Parathyroid adenoma (tissue), 2 donors: ENCODE data around the gene GEMIN4.
"Not testable (repeated sequence)": the region's sequence is repeated elsewhere in the genome, so short reads cannot be mapped to it uniquely, and the experiment has no call there.

Experiments used
- H2AFZ ChIP-seq: fragments of 300-600 bp; sonication (generic); one replicate; pipeline ENCODE4 v1.7.0; 2017; ENCODE audit warnings: antibody characterized with exemption, mild to moderate bottlenecking
- H3K27ac ChIP-seq: fragments of 300-600 bp; sonication (generic); one replicate; pipeline ENCODE4 v1.7.0; 2017
- H3K27me3 ChIP-seq: fragments of 300-600 bp; sonication (generic); one replicate; pipeline ENCODE4 v1.7.0; 2017; ENCODE audit warnings: low read length; ENCODE audit not compliant: control insufficient read depth, insufficient read depth
- H3K36me3 ChIP-seq: fragments of 300-600 bp; sonication (generic); one replicate; pipeline ENCODE4 v1.7.0; 2017; ENCODE audit warnings: low read length; ENCODE audit not compliant: control insufficient read depth, insufficient read depth
- H3K4me1 ChIP-seq: fragments of 300-600 bp; sonication (generic); one replicate; pipeline ENCODE4 v1.7.0; 2017; ENCODE audit warnings: control low read depth
- H3K4me2 ChIP-seq: fragments of 300-600 bp; sonication (generic); one replicate; pipeline ENCODE4 v1.7.0; 2017; ENCODE audit warnings: low read length
- H3K4me3 ChIP-seq: fragments of 300-600 bp; sonication (generic); one replicate; pipeline ENCODE4 v1.7.0; 2017; ENCODE audit warnings: low read depth, low read length
- H3K79me2 ChIP-seq: fragments of 300-600 bp; sonication (generic); one replicate; pipeline ENCODE4 v1.7.0; 2017; ENCODE audit warnings: control low read depth
- H3K9ac ChIP-seq: fragments of 300-600 bp; sonication (generic); one replicate; pipeline ENCODE4 v1.7.0; 2017; ENCODE audit warnings: mild to moderate bottlenecking
- H3K9me3 ChIP-seq: fragments of 300-600 bp; sonication (generic); one replicate; pipeline ENCODE4 v1.7.0; 2017; ENCODE audit warnings: low read length; ENCODE audit not compliant: control insufficient read depth
- CTCF ChIP-seq: fragments of 300-600 bp; sonication (generic); IDR thresholded peaks from one replicate; pipeline ENCODE4 v1.7.0; 2017; ENCODE audit warnings: antibody characterized with exemption, mild to moderate bottlenecking
- donor health status: primary hyperparathyroidism.

Gene GEMIN4

GRCh38 chr17:773016-773415 lies 21.0 kb upstream of the GEMIN4 start:
- Histone ChIP-seq H3K27ac (no peak overlapping the region), H3K79me2 (no peaks in the 10 kb centered on the region), H3K4me2 (no peak overlapping the region), H3K27me3 (no peaks in the 10 kb centered on the region), H3K36me3 (no peaks in the 10 kb centered on the region), H3K4me1 (no peaks in the 10 kb centered on the region), H3K9me3 (no peaks in the 10 kb centered on the region), H3K4me3 (no peak overlapping the region), H2AFZ (no peak overlapping the region), H3K9ac (no peak overlapping the region)
- TF ChIP-seq CTCF: no peak

GRCh38 chr17:767076-767475 lies 15.0 kb upstream of the GEMIN4 start:
- Histone ChIP-seq H3K4me2 (no peak overlapping the region), H3K9me3 (no peaks in the 10 kb centered on the region), H3K9ac (no peak overlapping the region), H3K4me1 (no peaks in the 10 kb centered on the region), H3K79me2 (no peaks in the 10 kb centered on the region), H3K27me3 (no peaks in the 10 kb centered on the region), H3K4me3 (no peak overlapping the region), H3K27ac (no peak overlapping the region), H3K36me3 (no peaks in the 10 kb centered on the region), H2AFZ (no peak overlapping the region)
- no peak for TF ChIP-seq CTCF

GRCh38 chr17:760371-760770 lies 8.3 kb upstream of the GEMIN4 start:
- no peak overlapping the region for H3K4me3 ChIP-seq
- no peak overlapping the region for H2AFZ ChIP-seq
- H3K27me3 ChIP-seq: no peaks in the 10 kb centered on the region
- no peaks in the 10 kb centered on the region for H3K36me3 ChIP-seq
- no peaks in the 10 kb centered on the region for H3K79me2 ChIP-seq
- no peaks in the 10 kb centered on the region for H3K4me1 ChIP-seq
- H3K4me2 ChIP-seq: no peak overlapping the region
- TF ChIP-seq CTCF: no peak
- H3K9ac ChIP-seq: no peak overlapping the region
- no peaks in the 10 kb centered on the region for H3K9me3 ChIP-seq
- H3K27ac ChIP-seq: no peak overlapping the region

- H3K9ac ChIP-seq: no peak overlapping the region
- H3K9me3 ChIP-seq: no peaks in the 10 kb centered on the region
- no peak overlapping the region for H2AFZ ChIP-seq
- H3K36me3 ChIP-seq: no peaks in the 10 kb centered on the region
- no peaks in the 10 kb centered on the region for H3K79me2 ChIP-seq
- H3K4me2 ChIP-seq: no peak overlapping the region
- no peaks in the 10 kb centered on the region for H3K27me3 ChIP-seq
- no peak overlapping the region for H3K4me3 ChIP-seq
- no peak overlapping the region for H3K27ac ChIP-seq
- no peaks in the 10 kb centered on the region for H3K4me1 ChIP-seq
- TF ChIP-seq CTCF: no peak
Observed at GRCh38 chr17:759964-760363, 7.9 kb upstream of the GEMIN4 start.

- H3K36me3 ChIP-seq, H3K27ac ChIP-seq, H3K79me2 ChIP-seq, H3K4me2 ChIP-seq, H3K27me3 ChIP-seq, H2AFZ ChIP-seq, H3K9me3 ChIP-seq, H3K4me1 ChIP-seq, H3K4me3 ChIP-seq, H3K9ac ChIP-seq: not testable (repeated sequence)
Observed at GRCh38 chr17:756010-756567, 4.0 kb upstream of the GEMIN4 start.

GRCh38 chr17:755319-755961 lies 3.4 kb upstream of the GEMIN4 start:
- H3K27me3 ChIP-seq, H3K36me3 ChIP-seq, H3K79me2 ChIP-seq, H3K9ac ChIP-seq, H3K27ac ChIP-seq, H2AFZ ChIP-seq, H3K9me3 ChIP-seq, H3K4me1 ChIP-seq, H3K4me2 ChIP-seq, H3K4me3 ChIP-seq: not testable (repeated sequence)
